GM21576 (cell line): Measurements from ENCODE around the gene ARVCF.

Experiments
- ATAC-seq: cut with Tn5 transposase; IDR thresholded peaks from one replicate; pipeline ENCODE4 v1.9.1; 2021; ENCODE audit warnings: mild to moderate bottlenecking, moderate library complexity; ENCODE audit not compliant: unreplicated experiment

Gene ARVCF

GRCh38 chr22:20053407-20054033, 36.9 kb upstream of the ARVCF start:
- ATAC-seq, result no peak

DNA sequence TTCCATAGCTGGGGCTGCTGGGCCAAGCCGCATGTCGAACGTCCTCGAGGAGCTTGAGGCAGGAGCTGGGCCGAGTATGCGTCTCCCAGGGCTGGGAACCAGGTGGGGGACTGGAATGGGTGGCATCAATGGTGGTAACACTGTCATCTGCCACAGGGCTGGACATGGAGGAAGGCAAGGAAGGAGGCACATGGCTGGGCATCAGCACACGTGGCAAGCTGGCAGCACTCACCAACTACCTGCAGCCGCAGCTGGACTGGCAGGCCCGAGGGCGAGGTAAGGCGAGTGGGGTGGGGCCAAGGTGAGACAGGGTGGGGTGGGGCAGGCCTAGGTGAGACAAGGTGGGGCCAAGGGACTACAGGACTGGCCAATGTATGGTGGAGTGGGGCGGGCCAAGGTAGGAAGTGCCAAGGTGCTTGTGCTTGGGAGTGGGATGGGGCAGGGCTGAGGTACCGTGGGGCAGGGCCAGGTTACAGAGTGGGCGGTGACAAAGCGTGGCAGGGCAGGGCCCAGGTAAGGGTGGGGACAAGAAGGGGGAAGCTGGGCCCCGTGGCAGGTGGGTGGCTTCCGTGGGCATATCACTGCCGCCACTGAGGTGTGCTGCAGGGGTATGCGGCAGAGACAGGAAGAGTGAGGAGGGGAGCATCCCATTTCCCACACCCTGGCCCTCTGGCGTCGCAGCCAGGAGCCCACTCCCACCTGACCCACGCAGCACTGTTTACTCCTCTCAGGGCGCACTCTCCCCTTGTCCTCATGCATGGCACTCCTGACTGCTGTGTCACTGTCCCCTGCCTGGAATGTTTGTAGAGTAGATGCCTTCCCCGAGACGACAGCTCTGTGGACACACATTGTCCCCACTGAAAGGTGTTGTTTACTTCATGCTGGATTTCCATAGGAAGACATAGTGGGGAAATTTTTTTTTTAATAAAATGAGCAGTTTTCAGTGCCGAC, 36.0 kb upstream of the ARVCF start:
- ATAC-seq, result no peak

- no peak for ATAC-seq
These were observed 35.3 kb upstream of the ARVCF start for GRCh38 chr22:20051927-20052308.

DNA sequence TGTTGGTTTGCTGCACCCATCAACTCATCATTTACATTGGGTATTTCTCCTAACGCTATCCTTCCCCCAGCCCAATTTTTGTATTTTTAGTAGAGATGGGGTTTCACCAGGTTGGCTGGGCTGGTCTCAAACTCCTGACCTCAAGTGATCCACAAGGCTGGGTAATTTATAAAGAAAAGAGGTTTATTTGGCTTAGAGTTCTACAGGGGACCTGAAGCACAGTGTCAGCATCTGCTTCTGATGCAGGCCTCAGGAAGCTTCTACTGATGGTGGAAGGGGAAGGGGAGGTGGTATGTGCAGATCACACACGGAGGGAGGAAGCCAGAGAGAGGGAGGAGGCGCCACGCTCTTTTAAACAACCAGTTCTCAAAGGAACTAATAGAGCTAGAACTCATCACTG, 30.1 kb upstream of the ARVCF start:
- ATAC-seq, result no peak

DNA sequence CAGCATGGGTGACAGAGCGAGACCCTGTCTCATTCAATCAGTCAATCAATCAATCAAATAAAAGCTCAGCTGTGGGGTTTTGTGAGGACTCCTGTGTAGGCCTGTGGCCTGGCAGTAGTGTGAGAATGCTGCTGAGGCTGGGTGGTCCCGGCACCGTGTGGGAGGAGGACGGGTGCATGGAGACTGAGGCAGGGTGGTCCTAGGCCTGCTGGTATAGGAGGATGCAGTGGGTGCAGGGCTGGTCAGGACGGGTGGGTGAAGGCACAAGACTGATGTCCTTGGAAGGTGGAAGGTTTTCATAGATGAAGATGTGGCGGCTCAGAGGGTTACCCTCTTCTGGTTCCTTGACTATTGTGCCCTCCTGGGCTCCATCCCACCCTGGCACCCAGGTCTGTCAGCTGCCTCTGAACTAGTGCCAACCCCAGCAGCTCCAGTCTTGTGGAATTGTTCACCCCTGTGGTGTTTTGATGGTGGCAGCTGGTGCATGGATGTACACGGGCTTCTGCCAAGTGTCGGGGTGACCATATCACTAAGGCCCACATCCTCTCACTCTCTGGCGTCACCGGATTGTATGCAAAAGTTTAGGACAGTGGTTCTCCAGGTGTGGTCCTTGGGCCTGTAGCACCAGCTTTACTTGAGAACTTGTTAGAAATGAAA, 28.0 kb upstream of the ARVCF start:
- ATAC-seq, result no peak

DNA sequence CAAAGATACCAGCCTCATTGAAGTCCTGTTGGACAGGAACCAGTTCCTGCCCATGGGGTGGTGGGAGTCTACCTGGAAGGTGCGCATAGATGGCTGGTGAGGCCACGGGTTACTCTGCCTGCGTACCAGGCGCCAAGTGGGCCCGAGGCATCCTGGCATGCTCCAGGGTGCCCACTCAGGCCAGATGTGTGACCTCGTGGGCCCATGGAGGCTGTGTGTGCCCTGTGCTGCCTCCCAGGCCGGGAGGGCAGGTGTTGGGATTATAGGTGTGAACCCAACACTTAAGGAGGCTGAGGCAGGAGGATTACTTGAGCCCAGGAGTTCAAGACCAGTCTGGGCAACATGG, 27.3 kb upstream of the ARVCF start:
- no peak for ATAC-seq

DNA sequence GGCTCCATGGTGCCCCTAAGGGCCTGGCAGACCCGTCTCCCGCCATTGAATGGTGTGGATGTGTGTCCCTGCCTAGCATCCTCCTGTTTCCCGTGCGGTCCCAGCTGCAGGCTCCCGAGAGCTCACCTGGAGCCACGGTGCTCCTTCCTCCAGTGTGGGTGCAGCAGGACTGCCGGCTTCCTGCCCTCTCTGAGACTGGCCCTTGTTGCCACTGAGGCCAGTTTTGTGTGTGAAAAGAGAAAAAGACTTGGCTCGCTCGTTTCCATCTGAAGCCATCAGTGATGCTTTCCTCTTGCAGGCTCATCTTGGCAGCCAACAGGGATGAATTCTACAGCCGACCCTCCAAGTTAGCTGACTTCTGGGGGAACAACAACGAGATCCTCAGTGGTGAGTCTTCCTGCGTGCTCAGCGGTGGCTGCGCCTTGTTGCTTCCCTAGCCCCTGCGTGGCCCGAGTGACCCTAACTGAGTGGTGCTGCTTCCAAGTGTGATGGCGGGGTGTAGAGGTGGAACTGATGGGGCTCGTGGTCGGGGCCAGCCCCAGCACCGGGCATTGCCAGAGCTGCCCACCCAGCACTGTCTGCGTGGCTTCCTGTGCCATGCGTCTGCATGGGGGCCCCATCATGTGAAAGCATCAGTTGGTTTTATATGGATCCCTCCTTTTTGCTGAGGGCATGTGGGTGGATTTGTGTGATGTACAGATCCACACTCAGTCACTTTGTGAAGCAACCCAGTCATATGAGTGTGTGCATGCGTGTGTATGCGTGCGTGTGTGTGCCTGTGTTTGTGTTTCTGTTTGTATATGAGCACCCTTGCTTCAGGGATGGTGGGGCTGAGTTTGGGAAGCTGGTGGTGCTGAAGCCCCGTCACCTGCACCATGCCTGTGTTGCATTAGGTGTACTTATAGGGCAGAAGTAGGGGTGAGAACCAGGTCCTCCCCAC, 26.7 kb upstream of the ARVCF start:
- no peak for ATAC-seq

GRCh38 chr22:20040327-20041200, 23.9 kb upstream of the ARVCF start:
- no peak for ATAC-seq

- no peak for ATAC-seq
These were observed 23.2 kb upstream of the ARVCF start for GRCh38 chr22:20039683-20040325.

DNA sequence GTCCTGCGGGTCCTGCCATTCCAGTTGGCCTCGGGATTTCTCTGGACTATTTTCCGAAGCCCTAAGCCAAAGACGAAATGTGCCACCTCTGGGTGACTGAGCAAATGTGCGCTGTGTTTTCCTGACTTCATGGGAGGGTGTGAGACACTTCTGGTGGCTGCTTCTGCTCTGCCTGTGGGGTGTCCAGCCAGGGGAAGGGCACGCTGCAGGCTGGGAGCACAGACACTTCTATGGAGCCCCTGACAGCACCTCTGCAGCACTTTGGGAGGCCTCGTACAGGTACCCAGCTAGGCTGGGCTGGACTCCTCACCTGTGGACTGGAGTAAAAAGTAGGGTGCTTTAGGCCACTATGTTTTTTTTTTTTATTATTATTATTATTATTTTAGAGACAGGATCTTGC, 22.0 kb upstream of the ARVCF start:
- no peak for ATAC-seq

- ATAC-seq, result no peak
These were observed 20.8 kb upstream of the ARVCF start for GRCh38 chr22:20037419-20037818.

GRCh38 chr22:20036535-20037392, 20.1 kb upstream of the ARVCF start:
- ATAC-seq, result no peak

- ATAC-seq, result no peak
These were observed 19.5 kb upstream of the ARVCF start for GRCh38 chr22:20036084-20036482.

GRCh38 chr22:20035375-20036083, 18.9 kb upstream of the ARVCF start:
- no peak for ATAC-seq

- ATAC-seq, result no peak
These were observed 17.5 kb upstream of the ARVCF start for GRCh38 chr22:20034143-20034542.

GRCh38 chr22:20033045-20033706, 16.6 kb upstream of the ARVCF start:
- ATAC-seq, result no peak

GRCh38 chr22:20032407-20032991, 15.9 kb upstream of the ARVCF start:
- no peak for ATAC-seq
